Brain microvascular endothelial cell (primary cell): ENCODE results near the gene BICDL2.

Source experiments
- DNase-seq: peaks from one replicate; pipeline ENCODE4 v3.0.0-alpha.2; 2020
- H3K27ac ChIP-seq: fragments of 250-450 bp; sonication (Bioruptor Pico); 2 replicates; pipeline ENCODE4 v1.5.1; 2020; ENCODE audit warnings: mild to moderate bottlenecking, moderate library complexity
- H3K27me3 ChIP-seq: fragments of 250-450 bp; sonication (Bioruptor Pico); replicated peaks from 2 replicates; pipeline ENCODE4 v1.5.1; 2020; ENCODE audit warnings: mild to moderate bottlenecking
- H3K36me3 ChIP-seq: fragments of 250-450 bp; sonication (Bioruptor Pico); replicated peaks from 2 replicates; pipeline ENCODE4 v1.5.1; 2020; ENCODE audit warnings: mild to moderate bottlenecking
- H3K4me3 ChIP-seq: 2 replicates; pipeline ENCODE4 v1.5.1; 2011; ENCODE audit warnings: low read depth, mild to moderate bottlenecking, control low read depth, low read length, moderate library complexity
- in situ Hi-C: cut with HindIII; loops from 2 replicates; pipeline ENCODE4 v1.10.0; 2017; ENCODE audit warnings: low sequenced_read_pairs, low pct_ligation_motif_present
- TF ChIP-seq, protein P1 (sequence below): IDR thresholded peaks from 2 replicates; pipeline ENCODE4 v1.5.1; 2011; ENCODE audit warnings: low read depth, mild to moderate bottlenecking, moderate library complexity, low read length, control low read depth, inconsistent platforms; ENCODE audit errors: missing control alignments

The BICDL2 gene

DNA sequence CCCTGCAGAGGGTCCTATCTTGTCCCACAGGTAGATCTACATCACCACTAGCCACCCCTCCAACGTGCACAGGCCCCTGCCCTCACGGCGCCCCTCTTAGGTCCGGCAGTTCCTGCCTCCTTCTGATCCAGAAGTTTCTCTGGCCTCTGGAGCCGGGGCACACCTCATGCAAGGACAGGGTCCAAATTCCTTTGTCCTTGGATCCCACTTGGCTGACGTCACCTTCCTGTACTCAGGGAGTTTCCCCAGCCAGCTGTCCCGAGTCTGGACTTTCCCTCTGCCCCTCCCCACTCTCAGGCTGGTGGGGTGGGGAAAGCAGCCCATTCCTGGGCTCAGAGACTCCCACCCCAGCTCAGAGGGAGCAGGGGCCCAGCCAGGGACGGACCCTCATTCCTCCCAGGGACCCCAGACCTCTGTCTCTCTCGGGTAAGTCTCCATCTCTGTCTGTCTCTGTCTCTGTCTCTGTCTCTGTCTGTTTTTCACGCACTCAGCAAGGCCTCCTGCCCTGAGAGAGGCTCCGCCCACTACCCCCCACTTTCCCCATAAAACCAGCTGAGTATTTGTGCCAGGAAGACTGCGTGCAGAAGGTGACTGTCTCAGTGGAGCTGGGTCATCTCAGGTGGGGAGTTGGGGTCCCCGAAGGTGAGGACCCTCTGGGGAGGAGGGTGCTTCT is 28.5 kb upstream of the BICDL2 start, which contains the start of gene IL32:
IL32 (plus strand) TSS at position 572 of the 673 bp plus-strand sequence. CDS start 172 bp downstream, outside the sequence.
- peak within 1 kb of the TSS; percentile 72 for H3K27ac ChIP-seq
- DNase-seq: peak; percentile 85
- TF ChIP-seq, protein P1, sequence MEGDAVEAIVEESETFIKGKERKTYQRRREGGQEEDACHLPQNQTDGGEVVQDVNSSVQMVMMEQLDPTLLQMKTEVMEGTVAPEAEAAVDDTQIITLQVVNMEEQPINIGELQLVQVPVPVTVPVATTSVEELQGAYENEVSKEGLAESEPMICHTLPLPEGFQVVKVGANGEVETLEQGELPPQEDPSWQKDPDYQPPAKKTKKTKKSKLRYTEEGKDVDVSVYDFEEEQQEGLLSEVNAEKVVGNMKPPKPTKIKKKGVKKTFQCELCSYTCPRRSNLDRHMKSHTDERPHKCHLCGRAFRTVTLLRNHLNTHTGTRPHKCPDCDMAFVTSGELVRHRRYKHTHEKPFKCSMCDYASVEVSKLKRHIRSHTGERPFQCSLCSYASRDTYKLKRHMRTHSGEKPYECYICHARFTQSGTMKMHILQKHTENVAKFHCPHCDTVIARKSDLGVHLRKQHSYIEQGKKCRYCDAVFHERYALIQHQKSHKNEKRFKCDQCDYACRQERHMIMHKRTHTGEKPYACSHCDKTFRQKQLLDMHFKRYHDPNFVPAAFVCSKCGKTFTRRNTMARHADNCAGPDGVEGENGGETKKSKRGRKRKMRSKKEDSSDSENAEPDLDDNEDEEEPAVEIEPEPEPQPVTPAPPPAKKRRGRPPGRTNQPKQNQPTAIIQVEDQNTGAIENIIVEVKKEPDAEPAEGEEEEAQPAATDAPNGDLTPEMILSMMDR: no peak
- no peaks in the 10 kb centered on the region for H3K36me3 ChIP-seq
- in situ Hi-C loops: no loop called here
- no peaks in the 10 kb centered on the region for H3K27me3 ChIP-seq
- no peak within 1 kb of the TSS for H3K4me3 ChIP-seq

DNA sequence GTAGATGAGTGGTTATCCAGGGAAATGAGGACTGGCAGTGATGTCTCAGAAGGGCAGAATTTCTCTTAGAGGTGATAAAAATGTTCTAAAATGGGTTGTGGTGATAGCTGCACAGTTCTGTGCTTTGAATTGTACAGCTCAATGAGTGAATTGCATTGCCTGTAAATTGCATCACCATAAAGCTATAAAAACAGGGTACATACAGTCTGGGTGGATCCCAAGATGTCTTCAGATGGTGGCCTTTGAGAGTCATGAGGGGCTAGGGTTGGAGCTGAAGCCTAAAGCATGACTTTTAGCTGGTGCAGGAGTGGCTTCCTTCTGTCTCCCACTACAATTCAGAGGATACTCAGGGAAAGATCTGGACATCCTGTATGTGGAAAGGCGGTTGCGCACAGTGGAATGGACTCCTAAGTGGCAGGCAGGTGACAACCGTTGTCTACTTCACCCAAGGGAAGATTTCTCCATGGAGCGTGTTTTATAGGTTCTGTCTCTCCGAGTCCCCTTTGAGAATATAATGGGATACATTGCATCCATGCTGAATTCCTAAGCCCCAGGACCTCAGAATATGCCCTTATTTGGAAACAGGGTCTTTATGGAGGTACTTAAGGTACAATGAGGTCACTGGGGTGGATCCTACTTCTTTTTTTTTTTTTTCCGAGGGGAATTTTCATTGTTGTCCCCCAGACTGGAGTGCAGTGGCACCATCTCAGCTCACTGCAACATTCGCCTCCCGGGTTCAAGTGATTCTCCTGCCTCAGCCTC is 27.1 kb upstream of the BICDL2 start:
- TF ChIP-seq, protein P1: no peak
- DNase-seq: no peak
- H3K36me3 ChIP-seq: no peaks in the 10 kb centered on the region
- no peak overlapping the region for H3K4me3 ChIP-seq
- no peak overlapping the region for H3K27ac ChIP-seq
- in situ Hi-C loops: no loop called here
- no peaks in the 10 kb centered on the region for H3K27me3 ChIP-seq

DNA sequence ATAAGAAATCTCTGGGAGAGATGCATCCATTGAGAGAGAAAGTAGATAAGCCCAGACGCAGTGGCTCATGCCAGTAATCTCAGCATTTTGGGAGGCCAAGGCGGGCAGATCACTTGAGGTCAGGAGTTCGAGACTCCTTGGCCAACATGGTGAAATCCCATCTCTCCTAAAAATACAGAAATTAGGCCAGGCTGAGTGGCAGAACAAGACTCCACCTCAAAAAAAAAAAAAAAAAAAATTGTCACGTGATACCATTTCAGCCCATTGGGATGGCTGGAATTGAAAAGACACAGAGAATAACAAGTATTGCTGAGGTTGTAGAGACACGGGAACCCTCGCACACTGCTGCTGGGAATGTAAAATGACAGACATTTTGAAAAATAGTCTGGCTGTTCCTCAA is 25.8 kb upstream of the BICDL2 start:
- no peak for DNase-seq
- Histone ChIP-seq H3K27me3 (no peaks in the 10 kb centered on the region), H3K36me3 (no peaks in the 10 kb centered on the region), H3K27ac (no peak overlapping the region), H3K4me3 (no peak overlapping the region)
- in situ Hi-C loops: no loop called here
- TF ChIP-seq, protein P1: no peak

DNA sequence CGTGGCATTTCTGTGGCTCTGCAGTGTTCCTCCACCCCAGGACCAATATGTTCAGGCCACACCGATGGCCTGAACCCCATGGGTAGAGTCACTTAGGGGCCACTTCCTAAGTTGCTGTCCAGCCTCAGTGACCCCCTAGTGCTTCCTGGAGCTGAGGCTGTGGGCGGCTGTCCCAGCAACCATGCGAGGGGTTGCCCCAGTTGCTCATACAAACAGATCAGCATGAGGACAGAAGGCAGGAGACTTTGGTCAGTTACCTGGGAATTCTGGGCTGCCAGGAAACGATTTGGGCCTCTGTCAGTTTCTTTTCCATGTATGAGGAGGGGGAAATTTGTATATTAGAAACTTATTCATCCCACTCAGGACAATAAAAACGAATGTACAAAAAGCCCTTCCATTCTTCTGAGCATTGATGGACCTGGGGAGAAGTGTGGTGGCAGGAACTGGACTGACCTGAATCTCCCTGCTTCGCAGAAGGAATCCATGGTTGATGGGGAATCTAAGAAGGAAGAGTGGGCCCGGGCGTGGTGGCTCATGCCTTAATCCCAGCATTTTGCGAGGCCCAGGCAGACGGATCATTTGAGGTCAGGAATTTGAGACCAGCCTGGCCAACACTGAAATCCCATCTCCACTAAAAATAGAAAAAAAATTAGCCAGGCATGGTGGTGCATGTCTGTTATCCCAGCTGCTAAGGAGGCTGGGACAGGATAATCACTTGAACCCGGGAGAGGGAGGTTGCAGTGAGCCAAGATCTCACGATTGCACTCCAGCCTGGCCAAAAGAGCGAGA is 23.8 kb upstream of the BICDL2 start:
- in situ Hi-C loops: no loop called here
- H3K27me3 ChIP-seq: no peaks in the 10 kb centered on the region
- DNase-seq: no peak
- H3K4me3 ChIP-seq: no peak overlapping the region
- no peaks in the 10 kb centered on the region for H3K36me3 ChIP-seq
- TF ChIP-seq, protein P1: no peak
- H3K27ac ChIP-seq: no peak overlapping the region

DNA sequence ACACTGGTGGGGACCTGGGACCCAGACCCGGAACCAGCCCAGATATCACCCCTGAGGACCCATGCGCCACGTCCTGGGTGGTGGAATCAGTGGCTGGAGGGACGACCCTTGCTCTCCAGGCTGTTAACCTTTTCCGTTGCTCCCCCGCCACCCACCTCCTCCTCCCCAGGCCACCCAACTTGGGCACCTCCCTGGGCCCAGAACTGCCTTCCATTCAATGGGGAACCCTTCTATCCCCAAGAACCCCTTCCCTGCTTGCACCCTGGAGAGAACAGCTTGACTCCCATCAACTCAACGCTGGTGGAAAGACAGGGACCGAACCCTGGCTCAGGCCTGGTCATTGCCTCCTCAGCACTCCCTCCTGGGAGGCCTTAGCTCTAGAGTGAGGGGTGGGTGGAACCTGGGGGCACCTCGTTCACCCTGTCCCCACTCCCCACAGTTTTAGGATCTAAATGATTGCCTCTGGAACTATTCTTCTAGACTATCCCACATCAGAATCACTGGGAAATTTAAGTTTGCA is 23.0 kb upstream of the BICDL2 start:
- DNase-seq: no peak
- in situ Hi-C loops: no loop called here
- Histone ChIP-seq H3K4me3 (peak overlapping the region; percentile 80), H3K36me3 (no peaks in the 10 kb centered on the region), H3K27me3 (no peaks in the 10 kb centered on the region), H3K27ac (peak overlapping the region; percentile 34)
- TF ChIP-seq, protein P1: no peak
